Left lobe of liver (tissue), 2 donors: ENCODE measurements around the gene SPRY4. TPM values are rescaled to one million over a fixed set of nuclear protein-coding genes. Genes with fewer than 3 reads are reported as not detected.
A peak's percentile ranks its signal among the peaks of the same experiment; 100 is the strongest.
"Not testable (repeated sequence)": the region's sequence is repeated elsewhere in the genome, so short reads cannot be mapped to it uniquely, and the experiment has no call there.

Source experiments
- ATAC-seq: fragments of 200-7000 bp; cut with Tn5 transposase; one replicate; pipeline ENCODE4 v1.9.1; 2020; ENCODE audit warnings: mild to moderate bottlenecking, moderate library complexity
- DNase-seq: peaks from one replicate; pipeline ENCODE4 v3.0.0-alpha.2; 2020; ENCODE audit warnings: low spot score
- total RNA-seq: library from RNA; stranded (reverse); gene quantifications from one replicate; pipeline ENCODE4 v1.2.1, GENCODE V29; 2021
- donor health status: DM: no; HTN: no; CAD: no; lungs with moderate emphysema.
- donor health status: DM: no; HTN: yes; CAD: no.

SPRY4 gene
- total RNA-seq, 1 donor from 2014 or later = 6.9 TPM

DNA sequence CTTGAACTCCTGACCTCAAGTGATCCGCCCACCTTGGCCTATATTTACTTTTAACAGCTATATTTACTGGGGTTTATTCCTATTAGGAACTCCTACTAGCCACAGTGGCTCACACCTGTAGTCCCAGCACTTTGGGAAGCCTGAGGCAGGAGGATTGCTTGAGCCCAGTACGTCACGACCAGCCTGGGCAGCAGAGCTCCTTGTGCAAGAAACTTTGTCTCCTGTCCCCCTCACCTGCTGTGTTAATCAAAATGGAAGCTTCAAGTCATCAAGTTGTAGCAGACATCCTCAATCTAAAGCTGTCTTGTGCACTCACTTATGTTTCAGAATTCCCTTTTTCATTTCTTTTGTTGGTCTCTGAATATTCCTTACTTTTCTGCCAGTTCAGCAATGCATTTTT is 15.0 kb upstream of the SPRY4 start:
- ATAC-seq = no peak
- DNase-seq = no peak

DNA sequence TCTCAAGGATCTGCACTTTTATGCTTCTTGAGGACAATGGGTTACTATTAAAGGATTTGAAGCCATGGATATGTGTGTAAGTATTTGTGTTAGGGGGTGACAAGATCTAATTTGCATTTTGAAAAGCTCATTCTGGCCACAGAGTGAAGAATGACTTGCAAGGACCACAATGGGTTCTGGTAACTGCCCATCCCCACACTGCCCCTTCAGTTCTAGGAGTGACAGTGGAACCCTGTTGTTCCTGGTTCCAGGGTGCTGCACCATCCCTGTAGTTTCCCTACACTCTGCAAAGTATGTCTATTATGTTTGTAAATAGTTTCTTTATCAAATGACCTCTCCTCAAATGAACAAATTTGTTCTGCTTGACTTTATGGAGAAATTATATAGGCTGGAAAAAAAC is 9.7 kb upstream of the SPRY4 start:
- no peak for DNase-seq
- ATAC-seq = no peak

DNA sequence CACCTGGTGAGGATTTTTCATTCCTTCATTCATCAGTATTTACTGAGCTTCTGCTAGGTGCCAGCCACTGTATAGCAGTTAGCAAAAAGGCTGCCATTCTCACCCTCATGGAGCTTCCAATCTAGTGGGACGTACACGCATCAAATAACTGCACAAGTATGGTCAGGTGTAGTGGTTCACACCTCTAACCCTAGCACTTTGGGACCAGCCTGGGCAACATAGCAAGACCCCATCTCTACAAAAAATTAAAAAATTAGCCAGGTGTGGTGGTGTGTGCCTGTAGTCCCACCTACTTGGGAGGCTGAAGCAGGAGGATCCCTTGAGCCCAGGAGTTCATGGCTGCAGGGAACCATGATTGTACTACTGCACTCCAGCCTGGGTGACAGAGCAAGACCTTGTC is 8.9 kb upstream of the SPRY4 start:
- not testable (repeated sequence) for ATAC-seq, DNase-seq

DNA sequence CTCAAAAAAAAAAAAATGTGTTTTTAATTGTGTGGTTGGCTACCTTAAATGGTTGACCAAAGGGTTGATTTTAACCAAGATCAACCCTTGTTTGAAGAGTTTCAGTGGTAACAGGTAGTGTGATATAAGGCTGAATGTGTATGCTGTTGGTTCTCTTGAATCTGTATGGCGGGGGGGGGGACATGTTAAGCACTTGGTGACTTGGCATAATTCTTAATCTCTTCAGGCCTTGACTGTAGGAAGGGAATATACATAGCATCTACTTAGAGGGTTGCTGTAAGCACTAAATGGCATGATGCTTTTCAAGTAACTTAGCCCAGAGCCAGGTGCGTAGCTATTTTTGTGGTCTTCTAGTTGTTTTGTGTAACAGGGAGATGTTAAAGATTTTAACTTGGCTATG is 5.6 kb upstream of the SPRY4 start:
- DNase-seq (no peak), ATAC-seq (no peak)

DNA sequence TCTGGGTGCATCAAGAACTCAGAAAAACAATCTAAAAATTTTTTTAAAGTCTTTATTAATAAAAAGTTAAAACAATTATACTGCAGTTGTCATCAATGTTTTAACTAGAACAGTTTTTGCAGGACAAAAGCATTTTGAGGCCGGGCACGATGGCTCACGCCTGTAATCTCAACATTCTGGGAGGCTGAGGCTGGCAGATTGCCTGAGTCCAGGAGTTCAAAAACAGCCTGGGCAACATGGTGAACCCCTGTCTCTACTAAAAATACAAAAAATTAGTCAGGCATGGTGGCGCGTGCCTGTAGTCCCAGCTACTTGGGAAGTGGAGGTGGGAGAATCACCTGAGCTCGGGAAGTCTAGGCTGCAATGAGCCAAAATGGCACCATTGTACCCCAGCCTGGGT is 5.2 kb upstream of the SPRY4 start:
- DNase-seq (no peak), ATAC-seq (no peak)

DNA sequence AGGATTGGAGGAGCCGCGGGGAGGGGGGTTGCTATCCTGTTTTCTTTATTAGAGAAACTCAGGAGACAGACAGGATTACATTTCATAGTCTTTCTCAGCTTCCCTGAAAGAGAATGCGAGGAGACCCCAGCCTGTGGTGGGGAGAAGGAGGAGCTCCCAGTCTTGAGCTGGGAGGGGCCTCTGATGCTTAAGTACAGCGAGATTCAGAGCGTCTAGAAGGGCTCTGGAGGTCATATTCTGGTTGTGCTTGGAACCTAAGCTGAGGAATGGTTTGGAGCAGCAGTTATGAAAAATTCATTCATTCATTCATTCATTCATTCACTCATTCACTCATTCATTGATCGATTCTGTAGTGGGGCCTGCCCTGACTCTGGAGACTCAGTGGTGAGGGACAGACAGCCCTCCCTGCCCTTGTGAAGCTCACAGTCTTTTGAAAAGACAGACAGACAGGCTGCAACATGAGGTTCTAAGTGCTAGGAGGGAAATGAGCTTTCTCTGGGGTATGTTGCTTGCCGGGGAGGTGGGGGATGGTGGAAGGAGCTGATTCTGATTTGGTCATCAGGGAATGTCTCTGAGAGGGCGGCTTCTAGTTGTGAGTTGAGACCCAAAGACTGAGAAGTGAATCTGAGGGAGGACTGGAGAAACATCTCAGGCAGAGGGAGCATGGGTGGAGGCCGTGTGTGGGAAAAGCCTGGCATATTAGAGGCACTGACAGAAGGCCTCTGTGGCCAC is 2.5 kb upstream of the SPRY4 start:
- DNase-seq = no peak

DNA sequence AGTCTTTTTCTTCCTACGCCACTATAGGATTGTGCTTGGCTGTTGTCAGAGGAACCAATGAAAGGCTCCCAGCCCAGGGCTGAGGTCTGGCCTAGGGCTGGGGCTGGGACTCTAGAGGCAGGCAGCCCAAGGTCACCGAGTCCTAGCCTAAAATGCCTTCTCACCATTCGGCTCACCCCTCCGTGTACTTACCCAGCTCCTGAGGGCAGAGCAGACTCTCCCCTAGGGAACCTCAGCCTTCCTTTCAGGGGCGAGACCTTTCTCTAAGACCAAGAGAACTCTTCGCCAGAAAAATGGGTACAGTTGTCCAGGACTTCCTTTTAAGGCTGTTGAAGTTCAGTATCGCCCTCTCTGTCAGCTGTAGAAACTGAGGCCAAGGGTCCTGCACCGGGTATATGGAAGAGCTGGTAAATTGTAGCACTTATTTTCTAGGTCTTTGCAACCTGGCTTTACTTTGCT is 1.7 kb upstream of the SPRY4 start:
- ATAC-seq = no peak
- no peak for DNase-seq

More for the DNA sequence above, 2.5 kb upstream of the SPRY4 start:
- ATAC-seq = no peak

DNA sequence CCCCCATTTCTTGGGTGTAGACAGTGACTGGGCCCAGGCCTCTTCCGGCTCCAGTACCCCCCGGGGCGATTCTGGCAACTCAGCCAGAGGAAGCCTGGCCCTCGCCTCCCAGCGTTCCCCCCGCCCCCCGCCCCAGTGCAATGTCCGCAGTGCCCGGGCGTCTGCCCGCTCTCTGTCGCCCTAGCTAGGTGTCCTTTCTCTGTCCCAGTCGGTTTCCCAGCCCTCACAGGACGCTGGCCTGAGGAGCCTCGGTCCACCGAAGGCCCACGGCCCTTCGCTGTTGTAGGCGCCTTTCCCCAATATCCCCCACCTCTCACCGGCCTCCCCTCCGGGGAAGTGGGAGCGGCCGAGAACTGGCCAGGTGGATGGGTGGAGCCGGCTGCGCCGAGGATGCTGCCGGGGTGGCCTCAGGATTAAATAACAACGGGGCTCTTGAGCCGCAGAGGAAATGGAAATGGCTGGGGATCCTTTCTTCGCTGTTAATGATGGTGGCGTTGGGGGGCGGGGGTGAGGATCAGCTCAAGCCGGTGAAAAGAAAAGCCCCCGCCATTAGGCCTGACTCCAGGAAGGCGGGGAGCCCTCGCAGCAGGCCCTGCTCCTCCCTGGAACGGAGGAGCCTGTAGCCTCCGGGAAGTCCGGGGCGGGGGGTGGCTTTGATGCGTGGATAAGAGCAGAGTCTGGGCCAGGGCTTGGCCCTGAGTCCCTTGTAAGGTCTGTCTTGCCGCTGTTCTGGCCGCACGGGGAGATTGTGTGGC is 1.1 kb upstream of the SPRY4 start:
- DNase-seq = no peak
- ATAC-seq = no peak

DNA sequence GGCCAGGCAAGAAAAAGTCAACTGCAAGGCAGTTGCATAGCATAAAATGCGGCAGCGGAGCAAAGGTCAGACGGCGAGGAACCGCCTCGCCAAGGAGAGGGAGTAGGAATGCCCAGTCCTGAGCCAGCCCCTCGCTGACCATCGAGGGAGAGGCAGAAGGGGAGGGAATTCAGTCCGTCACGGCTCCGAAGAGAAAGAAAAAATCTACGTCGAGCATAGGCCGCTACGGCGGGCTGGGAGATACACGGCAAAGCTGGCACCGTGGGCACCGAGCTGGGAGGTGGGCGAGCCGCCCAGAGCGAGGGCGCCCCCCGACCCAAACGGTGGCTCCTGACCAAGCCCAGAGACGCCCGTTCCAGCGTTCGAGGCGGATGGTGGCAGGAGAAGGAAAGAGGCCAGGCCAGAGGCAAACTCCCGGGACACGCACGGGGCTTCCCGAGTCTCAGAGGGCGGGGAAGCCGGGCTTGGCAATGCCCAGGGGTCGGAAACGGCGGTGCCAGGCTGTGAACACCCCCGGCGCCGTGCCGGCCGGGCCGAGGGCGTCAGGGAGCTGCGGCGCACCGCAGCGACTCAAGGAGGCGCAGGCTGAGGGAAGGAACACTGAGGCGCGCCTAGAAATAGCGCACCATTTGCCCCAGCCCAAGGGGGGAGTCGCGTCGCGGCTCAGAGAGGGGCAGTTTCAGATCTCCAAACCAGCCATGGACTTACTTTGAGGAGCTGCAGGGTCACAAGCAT is 518 bp downstream of the SPRY4 start:
- ATAC-seq = peak; percentile 52
- DNase-seq = peak; percentile 61

DNA sequence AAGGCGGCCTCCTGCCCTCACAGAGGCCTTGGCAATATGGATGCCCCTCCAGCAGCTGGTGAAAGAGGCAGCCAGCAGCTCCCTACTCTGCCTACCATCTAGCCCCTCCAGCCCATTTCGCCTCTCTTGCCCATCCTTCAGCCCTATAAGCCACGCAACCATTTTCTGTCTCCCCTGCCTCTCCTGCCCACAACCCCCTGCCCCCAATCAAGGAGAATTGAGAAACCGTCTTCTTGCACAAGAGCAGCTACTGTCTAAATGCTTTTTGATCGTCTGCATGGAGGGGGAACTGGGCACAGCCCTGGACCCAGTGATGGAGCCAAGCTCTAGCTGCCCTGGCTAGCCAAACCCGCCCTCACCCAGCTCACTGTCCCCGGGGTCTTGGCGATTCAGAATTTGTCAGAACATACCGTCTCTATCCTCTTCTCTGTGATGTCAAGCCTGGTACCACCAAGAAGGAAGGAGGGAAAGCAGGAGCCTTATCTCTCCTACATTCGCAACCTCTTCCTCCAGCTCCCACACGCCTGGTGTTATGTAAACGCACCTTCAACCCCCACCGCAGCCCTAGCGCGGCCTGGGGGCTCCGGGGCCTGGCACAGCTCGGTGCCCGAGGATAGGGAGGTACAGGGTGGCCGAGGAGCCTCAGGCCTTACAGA is 1.2 kb downstream of the SPRY4 start:
- DNase-seq = peak; percentile 59
- peak; percentile 51 for ATAC-seq

DNA sequence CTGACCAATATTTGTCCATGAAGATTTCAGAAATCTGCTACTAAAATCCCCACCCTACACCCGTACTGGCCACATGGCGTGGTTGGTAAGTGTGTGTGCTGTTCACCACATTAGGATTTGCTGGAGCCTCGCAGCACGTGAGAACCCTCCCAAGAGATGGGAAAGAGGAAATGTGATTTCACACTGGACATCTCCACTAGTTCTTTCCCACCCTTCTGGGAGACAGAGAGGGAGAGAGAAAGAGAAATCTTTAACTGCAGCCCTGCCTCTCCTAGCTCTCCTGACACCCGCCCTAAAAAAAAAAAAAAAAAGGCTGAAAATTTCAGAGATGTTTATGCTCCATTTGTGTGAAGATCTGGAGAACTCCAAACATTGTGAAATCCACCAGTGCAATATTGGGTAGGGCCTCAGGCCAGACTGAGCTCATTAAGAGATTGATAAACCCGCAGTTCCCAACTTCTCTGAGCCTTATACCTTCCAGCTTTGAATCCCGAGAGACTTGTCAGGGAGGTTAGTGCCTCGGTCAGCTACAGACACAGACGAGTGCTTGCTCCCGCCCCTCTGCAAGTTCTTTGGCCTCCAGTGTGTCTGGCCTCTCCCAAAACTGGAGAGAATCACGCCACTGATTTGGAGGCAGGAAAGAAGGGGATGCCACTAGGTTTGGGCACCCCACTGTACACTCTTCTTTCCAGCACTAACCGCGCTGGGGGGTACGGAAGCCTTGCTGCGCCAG is 1.9 kb downstream of the SPRY4 start:
- ATAC-seq (peak; percentile 45), DNase-seq (peak; percentile 56)

DNA sequence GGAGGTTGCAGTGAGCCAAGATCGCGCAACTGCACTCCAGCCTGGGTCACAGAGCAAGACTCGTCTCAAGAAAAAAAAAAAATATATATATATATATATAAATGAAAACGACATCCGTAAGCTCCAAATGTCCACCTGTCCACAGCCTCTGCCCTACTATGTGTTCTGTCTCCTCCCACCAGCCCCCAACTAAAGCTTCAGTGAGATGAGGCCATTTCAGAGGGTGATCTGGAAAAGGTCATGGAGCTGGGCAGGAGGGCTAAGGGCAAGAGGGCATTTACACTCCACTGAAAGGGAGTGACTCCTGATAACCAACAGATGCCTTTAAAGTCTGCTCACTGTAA is 2.4 kb downstream of the SPRY4 start:
- no peak for ATAC-seq
- DNase-seq = no peak

DNA sequence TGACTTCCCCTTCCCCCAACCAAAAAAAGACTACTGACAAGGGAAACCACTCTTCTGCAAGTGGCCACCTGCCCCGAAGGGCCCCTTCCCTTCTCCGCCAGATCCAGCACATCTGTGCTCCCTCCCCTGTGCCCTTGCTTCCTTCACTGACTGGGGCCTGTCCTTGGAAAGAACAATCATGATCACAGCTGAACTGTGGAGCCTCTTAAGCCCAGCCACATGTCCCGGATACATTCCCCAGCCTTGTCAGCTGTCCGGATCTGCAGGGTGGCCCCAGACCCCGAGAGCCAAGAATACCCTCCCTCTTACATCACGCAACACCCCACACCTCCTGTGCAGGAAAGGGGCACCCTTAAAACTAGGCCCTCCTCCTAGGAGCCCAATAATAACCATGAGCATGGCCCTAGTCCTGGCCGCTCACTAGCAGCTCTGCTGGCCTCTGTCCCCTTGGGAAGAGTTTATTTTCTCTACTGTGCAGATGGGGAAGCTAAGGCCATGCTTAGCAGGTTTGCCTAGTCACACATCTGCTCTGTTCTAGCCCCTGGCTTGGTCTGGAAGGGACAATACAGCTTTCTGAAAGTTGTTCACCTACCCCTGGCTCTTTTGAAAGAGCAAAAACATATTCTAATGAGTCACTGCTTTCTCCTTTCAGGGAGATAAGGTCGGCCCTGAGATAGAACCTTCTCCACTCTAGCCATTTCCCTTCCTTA is 3.8 kb downstream of the SPRY4 start:
- ATAC-seq = no peak

DNA sequence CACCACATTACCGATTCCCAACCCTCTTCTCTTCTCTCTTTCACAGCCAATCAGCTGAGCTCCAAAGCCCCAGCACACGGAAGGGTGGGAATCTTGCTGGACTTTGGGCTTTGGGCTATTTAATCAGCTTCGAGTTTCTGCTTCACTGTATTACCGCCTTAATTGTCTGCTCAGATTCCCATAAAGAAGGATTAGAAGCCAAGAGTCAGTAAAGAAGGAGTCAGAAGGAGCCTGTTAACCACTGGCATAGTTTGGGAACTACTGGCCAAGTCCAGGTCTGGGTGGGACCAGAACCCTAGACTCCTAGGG is 4.4 kb downstream of the SPRY4 start:
- ATAC-seq (no peak), DNase-seq (no peak)

More for the DNA sequence above, 3.8 kb downstream of the SPRY4 start:
- DNase-seq = no peak

DNA sequence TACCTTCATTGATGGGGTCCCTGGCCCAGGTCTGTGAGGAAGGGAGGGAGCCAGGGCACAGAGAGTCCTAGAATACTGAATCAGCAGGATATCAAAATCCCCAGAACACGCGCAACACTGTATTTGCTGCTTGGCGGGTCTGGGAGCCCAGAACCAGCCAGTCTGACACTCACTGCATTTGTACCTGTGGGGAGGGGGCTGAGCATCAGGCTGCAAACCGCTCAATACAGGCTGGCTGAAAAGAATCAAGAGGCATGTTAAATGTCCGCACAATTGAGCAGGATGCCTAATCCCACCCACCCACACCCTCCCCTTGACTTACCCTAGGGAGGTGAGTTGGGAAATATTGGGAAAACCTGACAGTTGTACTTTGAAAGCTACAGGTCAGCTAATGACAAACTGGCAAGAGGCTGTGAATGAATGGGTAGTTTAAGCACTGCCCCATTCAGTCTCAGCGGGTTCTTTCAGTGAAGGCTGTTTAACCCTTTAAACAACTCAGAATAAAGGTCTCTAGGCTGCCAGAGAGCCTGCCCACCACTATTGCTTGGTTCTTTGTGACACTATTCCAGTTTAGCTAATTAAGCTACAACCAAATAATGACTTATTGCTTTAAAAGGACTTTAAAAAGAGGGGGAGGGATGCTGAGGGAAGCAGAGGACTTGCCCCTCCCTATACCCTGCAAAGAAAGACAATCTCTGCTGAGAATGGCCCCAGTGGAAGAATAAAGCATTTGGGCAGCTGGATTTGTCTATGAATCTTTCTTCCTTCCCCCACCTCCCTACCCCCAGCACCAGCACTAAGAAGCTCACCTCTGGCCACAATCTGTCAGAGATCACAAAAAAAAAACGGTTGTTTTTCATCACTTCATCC is 5.0 kb downstream of the SPRY4 start:
- no peak for DNase-seq

DNA sequence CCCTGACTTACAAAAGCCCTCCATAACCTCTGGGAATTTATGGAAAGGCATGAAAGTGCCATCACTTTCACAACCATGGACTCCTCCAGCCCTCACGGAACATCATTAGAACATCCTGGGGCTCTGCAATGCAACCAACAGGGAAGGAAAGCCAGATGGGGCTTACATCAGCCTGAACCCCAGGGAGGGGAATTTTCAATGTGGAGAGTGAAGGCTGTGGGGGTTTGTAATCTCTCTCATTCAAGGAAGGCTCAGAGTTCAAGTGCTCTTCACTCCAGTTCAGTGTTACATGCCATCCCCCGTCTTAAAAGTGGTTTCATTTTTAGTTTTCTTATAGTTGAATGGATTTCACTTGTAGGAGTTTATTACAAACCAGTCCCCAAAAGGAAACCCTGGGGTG is 5.7 kb downstream of the SPRY4 start:
- no peak for ATAC-seq

More for the DNA sequence above, 5.0 kb downstream of the SPRY4 start:
- ATAC-seq = peak; percentile 36

DNA sequence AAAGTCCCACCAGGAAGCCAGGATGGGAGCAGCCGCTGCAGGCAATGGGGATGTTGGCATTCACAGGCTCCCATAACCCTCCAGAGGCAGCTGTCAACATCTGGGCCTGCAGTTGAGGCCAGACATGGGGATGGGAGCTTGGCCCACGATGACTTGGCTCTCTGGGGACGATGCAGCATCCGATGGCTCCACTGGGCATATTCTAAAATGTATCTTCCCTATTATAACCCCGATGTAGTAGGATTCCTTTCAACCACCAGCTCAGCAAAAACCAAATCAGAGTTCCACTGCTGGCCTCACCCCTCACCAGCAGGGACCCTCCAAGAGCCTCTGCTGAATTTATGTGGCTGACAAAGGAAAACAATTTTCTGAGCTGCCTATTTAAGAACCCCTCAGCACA is 7.1 kb downstream of the SPRY4 start:
- DNase-seq (no peak), ATAC-seq (no peak)

More for the DNA sequence above, 5.7 kb downstream of the SPRY4 start:
- no peak for DNase-seq

DNA sequence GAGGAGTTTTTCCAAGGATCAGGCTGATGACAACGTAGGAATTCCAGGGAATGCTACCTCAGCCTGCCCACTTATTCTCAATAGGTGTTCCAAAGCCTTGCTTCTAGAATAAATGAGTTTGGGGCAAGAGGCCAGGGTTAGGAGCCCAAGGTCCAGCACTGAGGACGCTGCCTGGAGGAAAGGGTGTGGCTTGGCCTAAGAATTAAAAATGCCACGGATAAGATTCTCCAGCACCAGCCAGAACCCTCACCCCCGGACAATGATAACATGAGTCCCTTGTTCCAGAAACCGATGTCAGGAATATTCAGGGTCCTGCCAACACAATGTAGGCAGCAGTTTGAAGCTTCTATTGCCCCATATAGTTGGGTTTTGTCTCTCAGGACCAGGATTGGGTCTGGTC is 7.6 kb downstream of the SPRY4 start:
- ATAC-seq = peak; percentile 35
- no peak for DNase-seq

DNA sequence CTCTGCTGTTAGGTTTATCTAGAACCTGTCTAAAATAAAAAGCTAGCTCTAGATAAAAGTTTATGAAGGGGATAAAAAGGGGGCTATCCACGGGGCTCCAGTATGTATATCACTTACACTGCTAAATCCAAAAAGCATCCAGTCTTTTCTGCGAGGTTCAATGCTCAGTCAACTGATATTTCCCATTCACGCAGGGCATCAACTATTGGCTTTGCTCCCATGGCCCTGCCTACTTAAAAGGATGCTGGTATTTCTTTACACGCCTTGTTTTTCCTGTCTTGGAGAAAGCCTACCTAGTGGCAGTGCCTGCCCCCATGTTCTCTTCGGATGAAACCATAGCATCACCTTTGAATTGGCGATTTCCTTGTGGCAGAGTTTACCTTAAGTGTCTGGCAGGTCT is 8.1 kb downstream of the SPRY4 start:
- no peak for ATAC-seq
- no peak for DNase-seq
